Measurements from ENCODE around the gene PTRH1. TPM values are rescaled to one million over a fixed set of nuclear protein-coding genes. Genes with fewer than 3 reads are reported as not detected.

The PTRH1 gene
- total RNA-seq, 1 experiment from 2014 or later = 22.4 TPM

GRCh38 chr9:127753622-127754021 lies 38.2 kb upstream of the PTRH1 start:
- Histone ChIP-seq H3K27me3 (ENCODE audit: insufficient read depth, low read depth) (peaks cover 56% of the 10 kb centered on the region), H3K36me3 (ENCODE audit: low read depth) (no peaks in the 10 kb centered on the region), H4K20me1 (ENCODE audit: insufficient read depth) (no peaks in the 10 kb centered on the region), H3K4me3 (no peak overlapping the region), H3K79me2 (ENCODE audit: low read depth) (no peaks in the 10 kb centered on the region), H2AFZ (no peak overlapping the region), H3K4me1 (replicated peaks; ENCODE audit: insufficient read depth) (no peaks in the 10 kb centered on the region), H3K27ac (no peak overlapping the region), H3F3A (ENCODE audit: insufficient read depth, low read depth) (no peaks in the 10 kb centered on the region; the same call in 1 of the 2 replicates), H3K9me2 (ENCODE audit: insufficient read depth) (no peaks in the 10 kb centered on the region), H3K9me3 (ENCODE audit: insufficient read depth, low read depth) (no peaks in the 10 kb centered on the region), H3K4me2 (no peak overlapping the region)
- DNase-seq = no peak
- intact Hi-C loops (cut with micrococcal nuclease; ENCODE audit: unreplicated experiment) = no loop called here
- ChIA-PET CTCF (no interaction called here), POLR2A (ENCODE audit: unreplicated experiment) (no interaction called here)
- BruUV-seq (replicated peaks) = no TSS peak
- TF ChIP-seq EZH2 (IDR thresholded peaks at IDR 0.05; ENCODE audit: low read depth) = no peak
- TF ChIP-seq CTCF (conservative IDR thresholded peaks at IDR 0.05) = no peak

- BruUV-seq (replicated peaks) = no TSS peak
- no peak for TF ChIP-seq EZH2 (IDR thresholded peaks at IDR 0.05; ENCODE audit: low read depth)
- no peak for TF ChIP-seq CTCF (conservative IDR thresholded peaks at IDR 0.05)
These were observed 37.7 kb upstream of the PTRH1 start for GRCh38 chr9:127753148-127753547.

GRCh38 chr9:127751269-127752054 lies 36.0 kb upstream of the PTRH1 start:
- Histone ChIP-seq H3K36me3 (ENCODE audit: low read depth) (no peaks in the 10 kb centered on the region), H3K4me2 (no peak overlapping the region), H3K4me1 (replicated peaks; ENCODE audit: insufficient read depth) (no peaks in the 10 kb centered on the region), H3F3A (ENCODE audit: insufficient read depth, low read depth) (no peaks in the 10 kb centered on the region; the same call in 1 of the 2 replicates), H3K9me2 (ENCODE audit: insufficient read depth) (no peaks in the 10 kb centered on the region), H3K27ac (no peak overlapping the region), H3K4me3 (no peak overlapping the region), H3K27me3 (ENCODE audit: insufficient read depth, low read depth) (peaks cover 75% of the 10 kb centered on the region), H2AFZ (no peak overlapping the region), H3K9me3 (ENCODE audit: insufficient read depth, low read depth) (no peaks in the 10 kb centered on the region), H4K20me1 (ENCODE audit: insufficient read depth) (no peaks in the 10 kb centered on the region), H3K79me2 (ENCODE audit: low read depth) (no peaks in the 10 kb centered on the region)
- ChIA-PET CTCF (no interaction called here), POLR2A (ENCODE audit: unreplicated experiment) (no interaction called here)
- intact Hi-C loops (cut with micrococcal nuclease; ENCODE audit: unreplicated experiment) = no loop called here
- no peak for TF ChIP-seq EZH2 (IDR thresholded peaks at IDR 0.05; ENCODE audit: low read depth)
- no peak for TF ChIP-seq CTCF (conservative IDR thresholded peaks at IDR 0.05)
- DNase-seq = peak in 1 of 2 experiments; percentile 41
- no TSS peak for BruUV-seq (replicated peaks)

More at GRCh38 chr9:127753148-127753547, 37.7 kb upstream of the PTRH1 start:
- Histone ChIP-seq H3K4me3 (no peak overlapping the region), H3K4me1 (replicated peaks; ENCODE audit: insufficient read depth) (no peaks in the 10 kb centered on the region), H2AFZ (no peak overlapping the region), H3K36me3 (ENCODE audit: low read depth) (no peaks in the 10 kb centered on the region), H3K27me3 (ENCODE audit: insufficient read depth, low read depth) (peaks cover 61% of the 10 kb centered on the region), H3K79me2 (ENCODE audit: low read depth) (no peaks in the 10 kb centered on the region), H3K27ac (no peak overlapping the region), H3F3A (ENCODE audit: insufficient read depth, low read depth) (no peaks in the 10 kb centered on the region; the same call in 1 of the 2 replicates), H3K9me3 (ENCODE audit: insufficient read depth, low read depth) (no peaks in the 10 kb centered on the region), H3K9me2 (ENCODE audit: insufficient read depth) (no peaks in the 10 kb centered on the region), H3K4me2 (no peak overlapping the region), H4K20me1 (ENCODE audit: insufficient read depth) (no peaks in the 10 kb centered on the region)
- POLR2A ChIA-PET (ENCODE audit: unreplicated experiment) = no interaction called here
- intact Hi-C loops (cut with micrococcal nuclease; ENCODE audit: unreplicated experiment) = no loop called here
- CTCF ChIA-PET = no interaction called here
- DNase-seq = no peak
